ENCODE measurements around the gene TLL2.

Gene TLL2

DNA sequence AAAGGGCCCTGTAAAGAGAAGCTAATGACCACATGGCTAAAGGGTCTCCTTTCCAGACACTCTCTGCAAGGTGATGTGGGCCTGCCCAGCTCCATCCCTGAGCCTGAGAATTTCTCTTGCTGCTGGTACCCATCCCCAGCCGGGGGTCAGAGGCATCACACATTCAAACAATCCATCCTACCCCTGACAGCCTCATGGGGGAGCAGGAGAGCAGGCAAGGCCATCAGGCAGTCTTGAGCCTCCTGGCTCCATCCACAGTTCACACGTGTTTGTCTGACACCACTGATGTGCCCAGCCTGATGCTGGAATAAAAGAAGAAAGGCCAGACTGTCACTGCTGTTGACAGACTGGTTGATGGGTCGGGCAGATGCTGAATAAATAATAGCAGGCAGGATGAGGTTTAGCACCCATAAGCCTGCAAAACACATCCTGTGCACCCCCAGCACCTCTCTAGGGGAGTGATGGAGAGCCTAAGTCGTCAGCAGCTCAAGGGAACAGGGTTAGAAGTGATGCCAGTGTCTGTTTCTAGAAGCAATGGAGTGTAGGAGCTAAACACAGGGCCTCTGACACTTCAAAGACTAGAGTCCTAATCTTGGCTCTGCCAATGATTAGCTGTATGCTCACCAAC is 43.5 kb downstream of the TLL2 start:
- H3K4me3 ChIP-seq (ENCODE audit: low read depth, low read length) = no peak overlapping the region

- H3K4me3 ChIP-seq (ENCODE audit: low read depth, low read length) = no peak overlapping the region
Observed at GRCh38 chr10:96468845-96469244, 44.9 kb downstream of the TLL2 start.

GRCh38 chr10:96465599-96465998 is 48.1 kb downstream of the TLL2 start:
- no peak overlapping the region for H3K4me3 ChIP-seq (ENCODE audit: low read depth, low read length)

GRCh38 chr10:96463562-96463961 is 50.2 kb downstream of the TLL2 start:
- H3K4me3 ChIP-seq (ENCODE audit: low read depth, low read length) = no peak overlapping the region

GRCh38 chr10:96462606-96463151 is 51.0 kb downstream of the TLL2 start:
- no peak overlapping the region for H3K4me3 ChIP-seq (ENCODE audit: low read depth, low read length)

DNA sequence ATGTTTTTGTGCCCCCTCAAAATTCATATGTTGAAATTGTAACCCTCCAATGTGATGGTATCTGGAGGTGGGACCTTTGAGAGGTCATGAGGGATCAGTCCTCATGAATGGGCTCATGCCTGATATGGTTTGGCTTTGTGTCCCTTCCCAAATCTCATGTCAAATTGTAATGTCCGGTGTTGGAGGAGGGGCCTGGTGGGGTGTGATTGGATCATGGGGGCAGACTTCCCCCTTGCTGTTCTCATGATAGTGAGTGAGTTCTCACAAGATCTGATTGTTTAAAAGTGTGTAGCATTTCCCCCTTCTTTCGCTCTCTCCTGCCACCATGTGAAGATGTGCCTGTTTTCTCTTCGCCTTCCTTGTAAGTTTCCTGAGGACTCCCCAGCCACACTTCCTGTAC is 53.4 kb downstream of the TLL2 start:
- no peak overlapping the region for H3K4me3 ChIP-seq (ENCODE audit: low read depth, low read length)

GRCh38 chr10:96457341-96457740 is 56.4 kb downstream of the TLL2 start:
- H3K4me3 ChIP-seq (ENCODE audit: low read depth, low read length) = no peak overlapping the region

- H3K4me3 ChIP-seq (ENCODE audit: low read depth, low read length) = no peak overlapping the region
Observed at GRCh38 chr10:96456296-96456840, 57.4 kb downstream of the TLL2 start.

DNA sequence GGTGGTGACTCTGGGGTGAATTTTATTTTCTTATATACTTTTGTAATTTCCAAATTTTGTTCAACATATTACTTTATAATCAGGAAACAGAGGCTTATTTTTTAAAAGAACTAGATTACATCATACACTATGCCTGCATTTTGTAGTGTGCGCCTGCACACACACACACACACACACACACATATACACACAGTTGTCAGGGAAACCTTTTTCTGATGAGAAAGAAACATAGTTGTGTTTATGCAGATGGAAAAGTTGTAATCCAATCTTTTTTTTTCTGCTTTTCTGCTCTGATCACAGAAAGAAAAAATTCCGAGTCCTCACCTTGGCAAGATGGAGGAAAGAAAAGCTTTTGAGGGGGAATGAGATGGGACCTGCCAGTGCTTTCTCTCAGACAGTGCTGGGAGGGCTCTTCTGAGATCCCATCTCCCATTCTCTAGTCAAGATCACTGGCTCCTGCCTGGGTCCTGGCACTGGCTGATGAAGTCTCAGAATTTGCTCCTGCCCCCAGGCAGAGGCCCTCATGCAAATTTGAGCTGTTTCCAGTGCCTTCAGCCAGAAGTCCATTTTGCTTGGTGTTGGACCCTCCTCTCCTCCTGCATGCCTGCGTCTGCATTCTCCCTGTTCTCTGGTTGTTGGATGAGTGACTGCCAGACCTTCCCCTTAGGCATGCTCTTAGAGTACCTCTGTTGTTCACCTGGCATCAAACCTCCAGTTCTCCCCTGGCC is 59.7 kb downstream of the TLL2 start:
- no peak overlapping the region for H3K4me3 ChIP-seq (ENCODE audit: low read depth, low read length)

GRCh38 chr10:96452494-96453153 is 61.1 kb downstream of the TLL2 start:
- no peak overlapping the region for H3K4me3 ChIP-seq (ENCODE audit: low read depth, low read length)

- H3K4me3 ChIP-seq (ENCODE audit: low read depth, low read length) = no peak overlapping the region
Observed at GRCh38 chr10:96450529-96451207, 63.1 kb downstream of the TLL2 start.

- H3K4me3 ChIP-seq (ENCODE audit: low read depth, low read length) = no peak overlapping the region
Observed at GRCh38 chr10:96448558-96448957, 65.2 kb downstream of the TLL2 start.

DNA sequence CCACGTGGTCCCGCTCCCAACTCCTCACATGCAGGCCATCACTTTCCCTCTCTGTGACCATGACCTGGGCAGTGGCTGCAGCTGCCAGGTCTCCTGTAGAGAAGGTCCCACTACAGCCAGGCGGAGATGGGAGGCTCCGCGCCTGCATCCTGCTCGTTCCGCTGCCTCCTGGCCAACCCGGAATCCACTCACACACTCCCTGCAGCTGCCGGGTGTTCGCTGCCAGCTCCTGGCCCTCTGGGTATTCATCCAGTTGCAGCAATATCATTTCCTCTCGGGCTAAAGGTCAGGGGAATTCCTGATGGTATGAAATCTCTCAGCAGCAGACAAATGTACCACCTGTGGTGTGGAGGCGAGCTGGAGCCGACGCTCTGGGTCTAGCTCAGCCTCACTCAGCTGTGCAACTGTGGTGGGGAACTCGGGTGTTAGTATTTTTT is 65.7 kb downstream of the TLL2 start:
- H3K4me3 ChIP-seq (ENCODE audit: low read depth, low read length) = no peak overlapping the region

DNA sequence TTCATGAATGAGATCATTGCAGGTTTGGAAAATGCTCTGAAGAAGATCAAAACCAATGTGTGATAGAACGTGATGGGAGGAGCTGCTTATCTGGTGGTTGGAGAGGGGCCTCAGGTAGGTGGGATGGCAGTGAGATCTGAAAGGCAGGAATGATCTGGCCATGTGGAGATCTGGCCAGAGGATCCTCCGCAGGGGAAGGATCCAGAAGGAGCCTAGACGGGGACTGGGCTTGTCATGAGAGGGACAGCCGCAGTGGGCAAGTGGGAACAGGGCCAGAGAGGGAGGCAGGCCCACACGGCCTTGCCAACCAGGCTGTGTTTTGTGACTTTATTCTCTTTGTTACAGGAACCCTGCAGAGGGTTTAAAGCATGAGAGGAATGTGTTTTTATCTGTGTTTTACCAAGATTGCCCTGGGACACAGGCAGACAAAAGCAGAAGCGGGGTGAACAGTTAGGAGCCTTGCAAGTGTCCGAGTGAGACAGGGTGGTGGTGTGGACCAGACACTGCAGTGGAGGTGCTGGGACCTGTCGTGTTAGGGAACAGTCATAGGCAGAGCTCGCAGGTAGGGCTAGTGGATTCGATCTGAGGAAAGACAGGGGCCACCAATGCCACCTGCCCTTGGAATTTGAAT is 66.6 kb downstream of the TLL2 start:
- H3K4me3 ChIP-seq (ENCODE audit: low read depth, low read length) = no peak overlapping the region

DNA sequence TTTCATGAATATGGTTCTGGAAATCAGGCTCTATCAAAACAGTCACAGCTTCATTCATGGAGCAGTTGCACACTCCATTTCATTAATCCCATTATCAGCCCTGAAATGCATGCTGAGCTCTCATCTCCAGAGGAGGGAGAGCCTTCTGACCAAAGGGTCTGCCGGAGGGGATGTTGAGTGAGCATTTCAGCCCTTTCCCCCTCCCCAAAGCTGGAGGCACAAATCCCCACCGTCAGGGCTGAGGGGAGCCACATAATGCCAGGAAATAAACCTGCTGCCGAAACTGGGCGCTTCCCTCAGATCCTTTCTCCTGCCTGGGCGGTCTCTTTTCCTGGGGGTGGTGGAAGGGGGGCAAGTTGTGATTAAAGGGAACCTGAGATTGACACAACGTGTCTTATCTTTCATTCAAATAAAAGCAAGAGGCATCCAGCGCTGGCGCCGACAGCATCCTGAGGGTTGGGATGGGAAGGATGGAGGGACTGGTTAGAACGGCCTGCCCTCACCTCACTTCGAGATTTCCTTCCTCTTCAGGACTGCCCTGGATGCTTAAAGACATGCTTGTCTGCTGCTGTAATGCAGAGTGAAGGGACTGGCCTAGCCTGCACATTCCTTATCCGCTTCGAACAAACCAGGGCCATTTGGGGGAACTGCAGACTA is 71.6 kb downstream of the TLL2 start:
- H3K4me3 ChIP-seq (ENCODE audit: low read depth, low read length) = no peak overlapping the region

DNA sequence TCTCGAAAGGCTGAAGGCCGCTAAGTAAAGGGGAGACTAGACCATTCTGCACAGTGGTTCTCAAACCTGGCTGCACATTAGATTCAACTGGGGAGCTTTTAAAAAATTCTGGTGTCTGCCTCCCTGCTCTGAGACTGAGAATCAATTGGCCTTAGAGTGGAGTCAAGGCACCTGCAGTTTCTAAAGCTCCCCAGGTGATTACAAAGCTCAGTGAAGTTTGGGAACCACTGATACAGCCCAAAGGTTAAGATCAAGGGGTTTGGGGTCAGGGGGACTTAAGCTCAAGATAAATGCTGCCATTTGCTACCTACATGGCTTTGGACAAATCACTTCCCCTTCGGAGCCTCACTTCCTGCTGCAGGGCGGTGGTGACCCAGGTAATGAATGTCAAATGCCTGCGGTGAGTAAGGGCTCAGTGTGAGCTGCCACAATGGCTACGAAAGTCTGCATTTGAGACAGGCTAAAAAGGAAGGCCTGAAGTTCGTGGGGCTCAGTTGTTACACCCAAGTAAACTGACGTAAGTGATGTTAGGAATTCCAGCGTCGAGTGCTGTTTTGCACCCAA is 72.3 kb downstream of the TLL2 start:
- H3K4me3 ChIP-seq (ENCODE audit: low read depth, low read length) = no peak overlapping the region

DNA sequence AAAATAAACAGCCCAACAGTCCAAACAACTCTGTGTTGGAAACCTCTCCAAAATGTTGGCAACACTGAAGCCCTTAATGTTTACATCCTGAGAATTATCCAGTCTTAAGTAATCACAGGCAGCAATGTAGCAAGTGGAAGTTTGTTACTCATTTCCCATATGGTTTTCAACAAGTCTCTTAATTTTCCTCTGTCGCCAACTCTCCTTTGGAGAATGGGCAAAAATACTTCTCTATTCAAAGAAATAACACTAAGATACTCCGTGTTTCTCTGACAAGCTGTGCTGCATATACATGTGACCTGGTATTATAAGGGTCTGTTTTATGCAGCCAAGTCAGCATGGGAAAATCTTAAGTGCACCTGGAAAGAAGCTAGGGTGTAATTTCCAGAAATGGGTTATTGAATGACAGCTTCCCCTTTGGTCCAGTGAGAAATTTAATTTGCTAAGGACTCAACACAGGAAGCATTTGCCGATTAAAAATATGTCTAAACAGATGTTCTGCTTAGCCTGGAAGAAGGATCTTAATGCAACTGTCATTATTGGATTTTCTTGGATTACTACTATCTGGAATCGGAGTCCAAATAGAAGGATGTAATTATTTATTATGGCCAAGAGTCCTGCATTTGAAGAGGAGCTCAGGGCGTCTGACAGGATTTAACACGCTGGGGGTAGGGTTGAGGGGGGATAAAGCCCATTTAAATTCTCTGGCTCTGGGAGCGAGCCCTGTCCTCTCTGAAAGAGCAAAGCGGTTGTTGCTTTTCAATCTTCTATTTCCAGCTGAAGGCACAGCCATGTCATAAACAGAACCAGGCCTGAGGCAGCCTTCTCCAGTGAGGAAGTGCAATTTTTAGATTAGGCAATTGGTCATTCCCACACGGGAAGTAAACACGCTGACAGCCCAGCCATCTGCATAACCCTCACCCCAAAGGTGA is 73.1 kb downstream of the TLL2 start:
- no peak overlapping the region for H3K4me3 ChIP-seq (ENCODE audit: low read depth, low read length)

DNA sequence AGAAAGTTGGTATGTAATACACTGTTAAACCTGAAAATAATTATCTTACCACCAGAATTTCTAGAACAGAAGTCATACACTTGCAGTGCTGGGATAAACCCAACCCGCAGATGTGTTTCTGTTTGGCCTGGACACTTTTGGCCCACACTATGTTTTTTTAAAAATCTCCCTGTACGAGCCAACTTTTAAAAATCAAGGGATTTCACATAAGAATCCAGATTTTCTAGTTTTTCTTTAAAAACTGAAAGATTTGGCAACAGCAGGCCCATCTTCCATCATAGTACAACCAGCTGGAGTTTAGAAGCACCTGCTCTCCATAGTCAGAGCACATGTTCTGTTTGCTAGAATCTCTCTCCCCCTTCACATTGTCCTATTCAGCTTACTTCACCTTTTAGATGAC is 74.0 kb downstream of the TLL2 start:
- no peak overlapping the region for H3K4me3 ChIP-seq (ENCODE audit: low read depth, low read length)

DNA sequence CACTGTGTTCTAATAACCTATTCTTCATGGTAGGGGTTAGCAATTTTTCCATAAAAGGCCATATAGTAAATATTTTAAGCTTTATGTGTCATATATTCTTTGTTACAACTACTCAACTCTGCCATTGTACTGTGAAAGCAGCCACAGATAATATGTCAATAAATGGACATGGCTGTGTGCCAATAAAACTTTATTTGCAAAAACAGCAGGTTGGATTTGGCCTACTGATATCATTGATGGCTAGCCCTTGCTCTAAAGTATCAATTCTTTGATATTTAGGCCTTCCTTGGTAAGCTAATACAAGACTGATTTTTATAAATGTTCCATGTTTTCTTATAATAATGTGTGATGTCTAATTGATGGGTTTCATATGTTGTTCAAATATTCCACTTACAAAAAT is 77.7 kb downstream of the TLL2 start:
- H3K4me3 ChIP-seq (ENCODE audit: low read depth, low read length) = no peak overlapping the region

All from iPS-11a (cell line).